GM12891 (cell line): ENCODE data around the gene MAP4K3.

Experiments used
- PAX5 ChIP-seq: IDR thresholded peaks from 2 replicates; pipeline ENCODE4 v1.6.1; 2011; ENCODE audit warnings: low read length, moderate library complexity, mild to moderate bottlenecking; ENCODE audit not compliant: insufficient read depth, severe bottlenecking
- POLR2A ChIP-seq: IDR thresholded peaks from 2 replicates; pipeline ENCODE4 v1.6.1; 2011; ENCODE audit warnings: low read depth, low read length, control low read depth
- POLR2AphosphoS5 ChIP-seq: IDR thresholded peaks from 2 replicates; pipeline ENCODE4 v1.6.1; 2011; ENCODE audit warnings: low read depth, low read length, control low read depth
- POU2F2 ChIP-seq: IDR thresholded peaks from 2 replicates; pipeline ENCODE4 v1.6.1; 2011; ENCODE audit warnings: low read depth, mild to moderate bottlenecking, control low read depth, low read length, moderate library complexity
- TAF1 ChIP-seq: IDR thresholded peaks from 2 replicates; pipeline ENCODE4 v1.6.1; 2011; ENCODE audit warnings: low read depth, low read length, control low read depth

DNA sequence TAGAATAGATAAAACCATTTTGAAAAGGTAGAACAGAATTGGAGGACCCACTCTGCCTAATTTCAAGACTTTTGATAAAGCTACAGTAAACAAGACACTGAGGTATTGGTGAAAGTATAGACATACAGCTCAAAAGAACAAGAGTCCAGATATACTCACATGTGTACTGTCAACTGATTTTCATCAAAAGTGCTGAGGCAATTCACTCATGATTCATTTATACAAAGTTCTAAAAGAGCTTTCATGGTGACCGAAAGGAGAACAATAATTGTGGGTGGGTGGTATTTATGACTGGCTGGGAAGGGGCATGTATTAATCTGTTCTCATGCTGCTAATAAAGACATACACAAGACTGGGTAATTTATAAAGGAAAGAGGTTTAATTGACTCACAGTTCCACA is 7.3 kb downstream of the MAP4K3 start:
- TF ChIP-seq POLR2AphosphoS5: no peak
- no peak for TF ChIP-seq POLR2A
- no peak for TF ChIP-seq TAF1
- no peak for TF ChIP-seq POU2F2
- TF ChIP-seq PAX5: no peak
